SH-SY5Y (cell line): Measurements from ENCODE around the gene AFM.

Experiments used
- GATA2 ChIP-seq: IDR thresholded peaks from 2 replicates; pipeline ENCODE4 v1.6.1; 2011; ENCODE audit warnings: mild to moderate bottlenecking, low read depth, low read length
- GATA3 ChIP-seq: IDR thresholded peaks from 2 replicates; pipeline ENCODE4 v1.6.1; 2011; ENCODE audit warnings: low read depth, mild to moderate bottlenecking, low read length, moderate library complexity

DNA sequence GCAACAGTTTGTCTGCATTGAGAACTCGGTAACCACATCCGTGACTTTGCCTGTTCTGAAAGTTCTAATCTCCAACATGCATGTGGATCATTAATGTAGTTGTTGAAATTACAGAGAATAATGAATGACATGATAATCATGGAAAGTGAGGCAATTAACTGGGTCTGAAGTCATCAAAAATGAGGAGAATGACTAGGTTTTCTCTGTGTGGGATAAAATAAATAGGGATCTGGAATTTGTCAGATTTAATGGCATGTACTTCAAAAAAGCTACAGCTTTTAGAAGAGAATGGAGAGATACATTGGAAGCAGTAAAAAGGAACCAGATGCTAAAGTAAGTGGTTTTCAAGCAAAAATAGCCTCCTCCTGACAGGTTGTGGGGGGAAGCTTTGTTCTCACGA lies 59.3 kb downstream of the AFM start:
- no peak for TF ChIP-seq GATA3
- TF ChIP-seq GATA2 = no peak
